Measurements from ENCODE around the gene EYA4. TPM values are rescaled to one million over a fixed set of nuclear protein-coding genes. Genes with fewer than 3 reads are reported as not detected.

Gene EYA4
- total RNA-seq, 3 donors from 2014 or later, result 0.33 to 4.2 (median 0.44) TPM

- no peak for DNase-seq (ENCODE audit: low spot score in 2 of 2)
- Histone ChIP-seq H3K4me1 (no peaks in the 10 kb centered on the region), H3K27ac (no peak overlapping the region), H3K36me3 (no peaks in the 10 kb centered on the region), H3K4me3 (no peak overlapping the region), H3K9me3 (no peaks in the 10 kb centered on the region), H3K27me3 (no peaks in the 10 kb centered on the region)
- TF ChIP-seq POLR2A (IDR thresholded peaks at IDR 0.05) (no peak), CTCF (IDR thresholded peaks at IDR 0.05) (no peak), POLR2AphosphoS5 (IDR thresholded peaks at IDR 0.05) (no peak)
- intact Hi-C loops (cut with DNase I; ENCODE audit: low total_unique reads), result no loop called here
Observed at GRCh38 chr6:133348846-133349245, 107.7 kb downstream of the EYA4 start.

GRCh38 chr6:133350928-133351327 lies 109.8 kb downstream of the EYA4 start:
- no peaks in the 10 kb centered on the region for H3K36me3 ChIP-seq
- H3K4me3 ChIP-seq, result no peak overlapping the region
- no peaks in the 10 kb centered on the region for H3K4me1 ChIP-seq
- TF ChIP-seq POLR2AphosphoS5 (IDR thresholded peaks at IDR 0.05) (no peak), POLR2A (IDR thresholded peaks at IDR 0.05) (no peak), CTCF (IDR thresholded peaks at IDR 0.05) (no peak)
- no peak overlapping the region for H3K27ac ChIP-seq
- intact Hi-C loops (cut with DNase I; ENCODE audit: low total_unique reads), result no loop called here
- no peaks in the 10 kb centered on the region for H3K9me3 ChIP-seq
- H3K27me3 ChIP-seq, result no peaks in the 10 kb centered on the region
- DNase-seq (ENCODE audit: low spot score in 2 of 2), result no peak

GRCh38 chr6:133352046-133352445 lies 110.9 kb downstream of the EYA4 start:
- TF ChIP-seq POLR2AphosphoS5 (IDR thresholded peaks at IDR 0.05), result no peak
- no peak for TF ChIP-seq CTCF (IDR thresholded peaks at IDR 0.05)
- no peak for TF ChIP-seq POLR2A (IDR thresholded peaks at IDR 0.05)
- Histone ChIP-seq H3K4me1 (no peaks in the 10 kb centered on the region), H3K27ac (no peak overlapping the region), H3K27me3 (no peaks in the 10 kb centered on the region), H3K4me3 (no peak overlapping the region), H3K9me3 (no peaks in the 10 kb centered on the region), H3K36me3 (no peaks in the 10 kb centered on the region)
- DNase-seq (ENCODE audit: low spot score in 2 of 2), result no peak
- intact Hi-C loops (cut with DNase I; ENCODE audit: low total_unique reads), result no loop called here

GRCh38 chr6:133353061-133353460 lies 111.9 kb downstream of the EYA4 start:
- H3K36me3 ChIP-seq, result no peaks in the 10 kb centered on the region
- no peaks in the 10 kb centered on the region for H3K4me1 ChIP-seq
- H3K4me3 ChIP-seq, result no peak overlapping the region
- no peaks in the 10 kb centered on the region for H3K9me3 ChIP-seq
- no peak for DNase-seq (ENCODE audit: low spot score in 2 of 2)
- no peak for TF ChIP-seq CTCF (IDR thresholded peaks at IDR 0.05)
- TF ChIP-seq POLR2AphosphoS5 (IDR thresholded peaks at IDR 0.05), result no peak
- no peak for TF ChIP-seq POLR2A (IDR thresholded peaks at IDR 0.05)
- intact Hi-C loops (cut with DNase I; ENCODE audit: low total_unique reads), result no loop called here
- H3K27ac ChIP-seq, result no peak overlapping the region
- no peaks in the 10 kb centered on the region for H3K27me3 ChIP-seq

GRCh38 chr6:133355922-133356321 lies 114.8 kb downstream of the EYA4 start:
- DNase-seq (ENCODE audit: low spot score in 2 of 2), result no peak
- H3K27ac ChIP-seq, result no peak overlapping the region
- H3K9me3 ChIP-seq, result no peaks in the 10 kb centered on the region
- H3K4me3 ChIP-seq, result no peak overlapping the region
- H3K27me3 ChIP-seq, result no peaks in the 10 kb centered on the region
- TF ChIP-seq POLR2A (IDR thresholded peaks at IDR 0.05) (no peak), CTCF (IDR thresholded peaks at IDR 0.05) (no peak), POLR2AphosphoS5 (IDR thresholded peaks at IDR 0.05) (no peak)
- H3K4me1 ChIP-seq, result no peaks in the 10 kb centered on the region
- H3K36me3 ChIP-seq, result no peaks in the 10 kb centered on the region
- intact Hi-C loops (cut with DNase I; ENCODE audit: low total_unique reads), result no loop called here

Data from breast epithelium (tissue), 4 donors.